ENCODE measurements around the gene ZBTB33.

GRCh38 chrX:120251471-120252011, 929 bp downstream of the ZBTB33 start:
- no peak for TF ChIP-seq CTCF (conservative IDR thresholded peaks at IDR 0.05; ENCODE audit: low read depth in 2 of 2)
- TF ChIP-seq POLR2AphosphoS5 (IDR thresholded peaks at IDR 0.05; ENCODE audit: low read depth), result no peak
- no peak for TF ChIP-seq EZH2 (IDR thresholded peaks at IDR 0.05; ENCODE audit: low read depth, unreplicated experiment)
- TF ChIP-seq REST (IDR thresholded peaks at IDR 0.05; ENCODE audit: unreplicated experiment), result no peak
- no peak for TF ChIP-seq EZH2phosphoT487 (IDR thresholded peaks at IDR 0.05; ENCODE audit: unreplicated experiment)
- no peak for TF ChIP-seq ETS1 (IDR thresholded peaks at IDR 0.05)

Data from GM23338 (cell line).